LNCAP (cell line): ENCODE data around the gene LARP1.

ENCODE experiments used
- CTCF ChIP-seq: fragments of 450-650 bp; IDR thresholded peaks from 2 replicates; pipeline ENCODE4 v1.5.1; 2017; ENCODE audit warnings: mild to moderate bottlenecking

Gene LARP1

GRCh38 chr5:154858297-154858971 lies 103.3 kb downstream of the LARP1 start, which contains the start of gene CNOT8:
Gene CNOT8, plus strand, starts transcription at chr5:154858627. Its CDS starts 4,652 bp downstream, at chr5:154863279.
- no peak for TF ChIP-seq CTCF

GRCh38 chr5:154858972-154859871 lies 104.0 kb downstream of the LARP1 start:
- no peak for TF ChIP-seq CTCF

GRCh38 chr5:154860123-154860522 lies 104.9 kb downstream of the LARP1 start:
- no peak for TF ChIP-seq CTCF

- no peak for TF ChIP-seq CTCF
Measured at GRCh38 chr5:154860765-154861164, 105.6 kb downstream of the LARP1 start.

GRCh38 chr5:154861946-154862345 lies 106.8 kb downstream of the LARP1 start:
- TF ChIP-seq CTCF, result no peak

- no peak for TF ChIP-seq CTCF
Measured at GRCh38 chr5:154862766-154863165, 107.6 kb downstream of the LARP1 start.

GRCh38 chr5:154863291-154864080 lies 108.3 kb downstream of the LARP1 start:
- no peak for TF ChIP-seq CTCF
